ENCODE data around the gene TMEM267. TPM values are rescaled to one million over a fixed set of nuclear protein-coding genes. Genes with fewer than 3 reads are reported as not detected.
A peak's percentile ranks its signal among the peaks of the same experiment; 100 is the strongest.

The TMEM267 gene
- total RNA-seq, 4 donors from 2014 or later, result 3.0 to 13.5 (median 11.9) TPM

DNA sequence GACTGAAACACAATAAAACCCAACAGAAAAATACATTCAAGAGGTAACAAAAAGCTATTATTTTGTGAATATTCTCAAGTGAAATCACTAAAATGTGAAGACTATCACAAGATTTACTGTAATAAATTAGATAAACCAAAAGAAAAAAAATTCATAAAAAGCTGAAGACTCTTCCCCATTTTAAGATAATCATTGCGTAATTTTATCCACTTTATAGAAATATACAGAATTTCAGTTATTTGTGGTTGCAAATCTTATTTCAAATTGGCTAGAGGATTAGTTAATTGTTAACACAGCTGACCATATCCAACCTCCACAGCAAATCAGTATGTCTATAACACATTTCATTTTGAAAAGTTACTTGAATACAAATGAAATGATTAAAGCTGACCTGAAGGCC lies 7.7 kb upstream of the TMEM267 start:
- no peak overlapping the region for H3K4me3 ChIP-seq (ENCODE audit: low read depth, poor library complexity, severe bottlenecking)
- no peak for DNase-seq (ENCODE audit: low spot score in 2 of 2)
- intact Hi-C loops (cut with DNase I; ENCODE audit: low total_unique reads), result no loop called here
- TF ChIP-seq, protein P1, sequence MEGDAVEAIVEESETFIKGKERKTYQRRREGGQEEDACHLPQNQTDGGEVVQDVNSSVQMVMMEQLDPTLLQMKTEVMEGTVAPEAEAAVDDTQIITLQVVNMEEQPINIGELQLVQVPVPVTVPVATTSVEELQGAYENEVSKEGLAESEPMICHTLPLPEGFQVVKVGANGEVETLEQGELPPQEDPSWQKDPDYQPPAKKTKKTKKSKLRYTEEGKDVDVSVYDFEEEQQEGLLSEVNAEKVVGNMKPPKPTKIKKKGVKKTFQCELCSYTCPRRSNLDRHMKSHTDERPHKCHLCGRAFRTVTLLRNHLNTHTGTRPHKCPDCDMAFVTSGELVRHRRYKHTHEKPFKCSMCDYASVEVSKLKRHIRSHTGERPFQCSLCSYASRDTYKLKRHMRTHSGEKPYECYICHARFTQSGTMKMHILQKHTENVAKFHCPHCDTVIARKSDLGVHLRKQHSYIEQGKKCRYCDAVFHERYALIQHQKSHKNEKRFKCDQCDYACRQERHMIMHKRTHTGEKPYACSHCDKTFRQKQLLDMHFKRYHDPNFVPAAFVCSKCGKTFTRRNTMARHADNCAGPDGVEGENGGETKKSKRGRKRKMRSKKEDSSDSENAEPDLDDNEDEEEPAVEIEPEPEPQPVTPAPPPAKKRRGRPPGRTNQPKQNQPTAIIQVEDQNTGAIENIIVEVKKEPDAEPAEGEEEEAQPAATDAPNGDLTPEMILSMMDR (IDR thresholded peaks at IDR 0.05), result no peak
- TF ChIP-seq POLR2A (IDR thresholded peaks at IDR 0.05), result no peak
- WGBS, 2 donors, result 97% methylated on average over 1 of the region's 1 CpG

DNA sequence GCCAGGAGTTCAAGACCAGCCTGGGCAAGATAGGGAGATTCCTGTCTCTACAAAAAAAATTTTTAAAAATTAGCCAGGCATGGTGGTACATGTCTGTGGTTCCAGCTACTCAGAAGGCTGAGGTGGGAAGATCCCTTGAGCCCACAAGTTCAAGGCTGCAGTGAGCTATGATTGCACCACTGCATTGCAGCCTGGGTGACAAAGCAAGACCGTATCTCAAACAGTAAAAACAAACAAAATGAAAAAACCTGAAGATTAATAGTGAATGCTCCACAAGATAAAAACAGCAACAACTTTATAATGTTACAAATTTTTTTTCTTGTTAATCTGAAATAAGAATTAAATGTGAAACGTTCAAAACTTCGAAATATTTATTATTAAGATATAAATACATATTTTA lies 2.7 kb upstream of the TMEM267 start:
- no peak for TF ChIP-seq POLR2A (IDR thresholded peaks at IDR 0.05)
- TF ChIP-seq, protein P1 (IDR thresholded peaks at IDR 0.05), result no peak
- intact Hi-C loops (cut with DNase I; ENCODE audit: low total_unique reads), result no loop called here
- no peak for DNase-seq (ENCODE audit: low spot score in 2 of 2)
- 90 to 97% methylated on average over 3 of the region's 3 CpGs for WGBS, 2 donors
- H3K4me3 ChIP-seq (ENCODE audit: low read depth, poor library complexity, severe bottlenecking), result no peak overlapping the region

DNA sequence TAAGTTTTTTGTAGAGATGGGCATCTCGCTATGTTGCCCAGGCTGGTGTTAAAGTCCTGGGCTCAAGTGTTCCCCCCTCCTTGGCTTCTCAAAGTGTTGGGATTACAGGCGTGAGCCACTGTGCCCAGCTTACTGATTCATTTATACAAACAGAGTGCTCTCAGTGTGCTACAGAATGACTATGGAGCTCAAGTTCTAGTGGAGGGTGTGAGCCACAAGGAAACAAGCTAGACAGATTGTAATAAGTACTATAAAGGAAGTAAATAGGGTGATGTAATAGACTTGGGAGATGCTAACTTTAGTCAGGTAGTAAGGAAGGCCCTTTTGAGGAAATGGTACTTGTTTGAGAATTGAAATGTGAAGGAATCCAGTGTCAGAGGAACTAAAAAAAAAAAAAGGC lies 1.7 kb upstream of the TMEM267 start:
- H3K4me3 ChIP-seq (ENCODE audit: low read depth, poor library complexity, severe bottlenecking), result no peak overlapping the region
- intact Hi-C loops (cut with DNase I; ENCODE audit: low total_unique reads), result no loop called here
- 92 to 100% methylated on average over 2 of the region's 2 CpGs for WGBS, 2 donors
- TF ChIP-seq POLR2A (IDR thresholded peaks at IDR 0.05), result no peak
- TF ChIP-seq, protein P1 (IDR thresholded peaks at IDR 0.05), result no peak
- no peak for DNase-seq (ENCODE audit: low spot score in 2 of 2)

DNA sequence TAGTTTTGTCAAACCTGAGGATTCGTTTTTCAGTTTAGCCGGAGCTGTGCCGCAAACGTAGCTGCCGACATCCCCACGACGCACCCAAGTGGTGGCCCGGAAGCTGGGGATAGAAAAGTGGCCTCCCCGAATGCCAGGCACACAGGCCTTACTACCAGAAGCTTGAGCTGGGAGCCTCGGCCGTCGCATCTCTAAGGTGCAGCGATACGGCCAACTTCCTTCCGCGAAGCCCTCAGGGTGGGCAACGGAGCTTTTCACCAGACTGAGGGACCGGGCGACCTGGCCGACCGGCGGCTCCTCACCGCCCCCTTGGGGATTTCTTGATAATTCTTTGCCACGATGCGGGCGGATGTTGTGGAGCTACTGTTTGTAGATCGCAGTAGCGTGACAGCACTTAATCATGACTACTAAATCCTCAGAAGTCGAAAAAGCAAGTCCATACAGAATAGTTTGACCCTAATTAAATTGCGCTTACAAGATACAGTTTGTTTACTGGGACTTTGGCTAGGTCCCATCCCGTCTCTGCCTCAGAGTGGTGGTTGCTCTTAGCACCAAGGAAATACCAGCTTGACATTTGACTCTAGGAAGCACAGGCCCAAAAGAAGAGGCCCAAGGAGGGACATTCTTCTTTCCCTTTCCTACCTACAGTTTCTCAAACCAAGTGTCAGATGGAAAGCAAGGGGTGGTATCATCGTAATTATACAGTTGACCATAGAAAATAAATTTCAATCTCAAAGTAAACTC lies 613 bp upstream of the TMEM267 start:
- intact Hi-C loops (cut with DNase I; ENCODE audit: low total_unique reads), result no loop called here
- peak overlapping the region; percentile 67 for H3K4me3 ChIP-seq (ENCODE audit: low read depth, poor library complexity, severe bottlenecking)
- TF ChIP-seq POLR2A (IDR thresholded peaks at IDR 0.05), result no peak
- TF ChIP-seq, protein P1 (IDR thresholded peaks at IDR 0.05), result peak in 1 of 3 donors; percentile 34
- peak; percentile 81 to 96 for DNase-seq (ENCODE audit: low spot score in 2 of 2)
- WGBS, 2 donors, result 3% methylated on average over 28 to 32 of the region's 32 CpGs

DNA sequence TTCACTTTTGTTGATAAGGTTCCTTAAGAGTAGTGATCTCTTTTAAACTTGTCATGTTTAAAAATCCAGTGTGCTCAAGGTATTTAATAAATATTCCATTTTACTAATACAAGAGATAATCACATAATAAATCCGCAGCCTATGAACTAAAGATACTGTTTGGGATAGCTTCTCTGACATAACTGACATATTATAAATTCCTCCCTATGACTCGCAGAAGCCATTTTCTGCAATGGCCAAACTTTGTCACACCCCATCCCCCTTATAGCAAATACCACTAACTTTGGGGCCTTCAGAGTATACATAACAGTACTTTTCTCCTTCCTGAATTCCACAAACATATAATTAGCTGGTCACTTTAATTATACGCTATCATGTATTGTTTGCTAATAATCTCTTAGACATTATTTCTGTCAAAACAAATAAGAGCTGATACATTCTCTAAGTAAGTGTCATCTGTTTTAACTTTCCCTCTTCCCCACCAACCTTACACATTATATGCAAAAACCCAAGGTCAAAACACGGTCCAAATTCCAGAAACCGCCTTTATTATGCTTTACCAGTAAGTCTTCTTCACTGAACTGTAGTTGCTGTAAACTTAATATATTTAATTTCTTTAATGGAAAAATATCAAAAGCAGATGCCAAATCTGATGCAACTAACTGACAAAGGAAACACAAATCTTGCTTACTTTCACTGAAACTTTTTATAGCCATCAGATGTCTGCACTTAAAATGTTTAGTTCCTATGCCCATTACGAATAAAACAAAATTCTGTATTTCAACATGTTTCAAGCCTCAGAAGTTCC lies 971 bp downstream of the TMEM267 start:
- no peak for TF ChIP-seq POLR2A (IDR thresholded peaks at IDR 0.05)
- TF ChIP-seq, protein P1 (IDR thresholded peaks at IDR 0.05), result no peak
- intact Hi-C loops (cut with DNase I; ENCODE audit: low total_unique reads), result no loop called here
- 33 to 37% methylated on average over 6 of the region's 6 CpGs for WGBS, 2 donors
- no peak for DNase-seq (ENCODE audit: low spot score in 2 of 2)
- peak overlapping the region; percentile 67 for H3K4me3 ChIP-seq (ENCODE audit: low read depth, poor library complexity, severe bottlenecking)
